ENCODE data around the gene SCN4B.

The SCN4B gene

DNA sequence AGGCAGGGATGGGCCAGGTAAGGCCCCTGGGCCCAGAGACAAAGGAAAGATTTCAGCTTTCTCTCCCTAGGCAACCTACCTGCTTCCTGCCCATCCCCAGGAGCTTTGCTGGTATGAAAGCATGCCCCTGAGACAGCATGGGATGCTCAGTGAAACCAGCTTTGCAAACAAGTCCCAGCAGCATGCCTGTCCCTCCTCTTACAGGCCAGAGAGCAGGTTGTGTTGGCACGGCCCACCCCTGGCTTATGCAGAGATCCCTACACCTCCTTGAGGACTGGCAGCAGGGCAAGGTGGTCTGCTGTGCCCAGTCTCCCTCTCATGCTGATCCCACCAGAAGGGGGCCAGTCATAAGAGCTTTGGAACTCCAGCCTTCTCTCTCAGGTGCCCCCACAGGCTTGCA is 3.1 kb downstream of the SCN4B start:
- Histone ChIP-seq H3K9me3 (ENCODE audit: insufficient read depth, low read depth, low read length) (peaks cover 9% of the 10 kb centered on the region), H3K4me2 (ENCODE audit: low read length) (no peak overlapping the region), H2BK12ac (ENCODE audit: low read length) (no peak overlapping the region), H2BK5ac (ENCODE audit: low read depth, low read length, poor library complexity) (no peak overlapping the region), H2AK5ac (ENCODE audit: low read length) (no peak overlapping the region), H3K18ac (ENCODE audit: low read length) (no peak overlapping the region), H4K12ac (ENCODE audit: low read depth, low read length) (no peak overlapping the region), H3K4ac (ENCODE audit: low read depth, low read length) (no peak overlapping the region), H3K4me1 (ENCODE audit: control insufficient read depth in 1 of 2, insufficient read depth in 2 of 2, low read length in 2 of 2) (peaks cover 5% of the 10 kb centered on the region in 2 experiments), H3K36me3 (ENCODE audit: control insufficient read depth in 1 of 2, insufficient read depth in 2 of 2, low read length in 2 of 2) (no peaks in the 10 kb centered on the region), H3K23ac (ENCODE audit: low read length) (no peak overlapping the region), H2BK120ac (ENCODE audit: insufficient read depth, low read length, poor library complexity) (no peak overlapping the region), H3K4me3 (ENCODE audit: low read depth, low read length) (no peak overlapping the region), H3K27ac (ENCODE audit: low read depth, low read length) (no peak overlapping the region), H2AFZ (ENCODE audit: insufficient read depth, low read length, poor library complexity) (no peak overlapping the region), H3K79me1 (ENCODE audit: low read length) (no peaks in the 10 kb centered on the region), H4K8ac (ENCODE audit: low read depth, low read length) (no peak overlapping the region), H4K91ac (ENCODE audit: low read depth, low read length) (no peak overlapping the region), H3K79me2 (ENCODE audit: control insufficient read depth, insufficient read depth, low read length, poor library complexity) (no peaks in the 10 kb centered on the region), H3K9ac (ENCODE audit: low read length) (no peak overlapping the region), H3K14ac (ENCODE audit: low read length) (no peak overlapping the region), H3K27me3 (ENCODE audit: insufficient read depth, low read length) (peaks cover 49% of the 10 kb centered on the region)
- no peak for DNase-seq
- no CpG with 5 or more reads among the region's 1 CpG for WGBS (ENCODE audit: extremely low coverage, insufficient coverage, insufficient read length)

DNA sequence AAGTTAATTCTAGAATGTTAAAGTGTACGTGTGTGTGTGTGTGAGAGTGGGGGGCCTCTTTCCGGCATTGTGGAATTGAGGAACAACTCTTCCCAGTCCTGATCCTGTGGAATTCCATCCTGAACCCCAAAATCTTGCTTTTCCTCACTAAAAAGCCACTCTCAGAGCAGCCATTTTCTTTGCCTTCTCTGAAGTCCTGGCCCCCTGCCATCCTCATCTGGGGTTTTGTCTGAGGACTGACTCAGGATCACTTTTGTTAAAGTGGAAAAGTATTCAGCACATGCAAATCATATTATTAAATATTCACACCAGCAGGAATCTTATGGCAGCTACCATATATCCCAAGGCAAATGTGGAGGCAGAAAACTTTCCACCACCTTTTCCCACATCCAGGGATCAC is 3.8 kb downstream of the SCN4B start:
- H2BK5ac ChIP-seq (ENCODE audit: low read depth, low read length, poor library complexity): no peak overlapping the region
- H2AFZ ChIP-seq (ENCODE audit: insufficient read depth, low read length, poor library complexity): no peak overlapping the region
- no peak overlapping the region for H4K12ac ChIP-seq (ENCODE audit: low read depth, low read length)
- no peaks in the 10 kb centered on the region for H3K36me3 ChIP-seq (ENCODE audit: control insufficient read depth in 1 of 2, insufficient read depth in 2 of 2, low read length in 2 of 2)
- H3K79me2 ChIP-seq (ENCODE audit: control insufficient read depth, insufficient read depth, low read length, poor library complexity): no peaks in the 10 kb centered on the region
- no peak overlapping the region for H2BK120ac ChIP-seq (ENCODE audit: insufficient read depth, low read length, poor library complexity)
- no CpG with 5 or more reads among the region's 2 CpGs for WGBS (ENCODE audit: extremely low coverage, insufficient coverage, insufficient read length)
- no peak overlapping the region for H4K8ac ChIP-seq (ENCODE audit: low read depth, low read length)
- H3K14ac ChIP-seq (ENCODE audit: low read length): no peak overlapping the region
- no peaks in the 10 kb centered on the region for H3K79me1 ChIP-seq (ENCODE audit: low read length)
- H3K9me3 ChIP-seq (ENCODE audit: insufficient read depth, low read depth, low read length): peaks cover 5% of the 10 kb centered on the region
- H2BK12ac ChIP-seq (ENCODE audit: low read length): no peak overlapping the region
- no peak overlapping the region for H3K4ac ChIP-seq (ENCODE audit: low read depth, low read length)
- no peak overlapping the region for H3K4me2 ChIP-seq (ENCODE audit: low read length)
- no peak overlapping the region for H3K18ac ChIP-seq (ENCODE audit: low read length)
- no peak overlapping the region for H4K91ac ChIP-seq (ENCODE audit: low read depth, low read length)
- H3K27ac ChIP-seq (ENCODE audit: low read depth, low read length): no peak overlapping the region
- no peak overlapping the region for H2AK5ac ChIP-seq (ENCODE audit: low read length)
- H3K23ac ChIP-seq (ENCODE audit: low read length): no peak overlapping the region
- H3K4me3 ChIP-seq (ENCODE audit: low read depth, low read length): no peak overlapping the region
- DNase-seq: no peak
- H3K27me3 ChIP-seq (ENCODE audit: insufficient read depth, low read length): peaks cover 43% of the 10 kb centered on the region
- peaks cover 5% of the 10 kb centered on the region in 2 experiments for H3K4me1 ChIP-seq (ENCODE audit: control insufficient read depth in 1 of 2, insufficient read depth in 2 of 2, low read length in 2 of 2)
- no peak overlapping the region for H3K9ac ChIP-seq (ENCODE audit: low read length)

DNA sequence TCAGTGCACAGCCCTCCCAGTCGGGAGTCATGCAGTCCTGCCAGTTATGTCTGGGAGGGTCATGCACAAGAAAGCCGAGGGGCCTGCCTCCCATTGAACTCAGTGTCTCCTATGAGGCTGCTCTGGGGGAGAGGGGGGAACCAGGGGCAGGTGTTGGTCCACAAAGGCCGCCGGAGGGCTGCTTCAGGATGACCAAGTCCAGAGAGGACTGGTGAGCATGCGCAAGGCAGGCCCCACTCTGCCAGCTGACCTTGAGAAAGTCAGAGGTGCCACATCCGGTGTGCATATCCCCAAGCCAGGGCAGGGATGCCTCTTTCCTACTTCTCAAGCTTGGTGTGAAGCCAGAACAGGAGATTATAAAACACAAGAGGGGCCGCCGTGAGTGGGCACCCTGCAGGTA is 4.4 kb downstream of the SCN4B start:
- no peaks in the 10 kb centered on the region for H3K79me2 ChIP-seq (ENCODE audit: control insufficient read depth, insufficient read depth, low read length, poor library complexity)
- no CpG with 5 or more reads among the region's 8 CpGs for WGBS (ENCODE audit: extremely low coverage, insufficient coverage, insufficient read length)
- H4K12ac ChIP-seq (ENCODE audit: low read depth, low read length): no peak overlapping the region
- H3K9me3 ChIP-seq (ENCODE audit: insufficient read depth, low read depth, low read length): peaks cover 2% of the 10 kb centered on the region
- no peak overlapping the region for H3K4me3 ChIP-seq (ENCODE audit: low read depth, low read length)
- no peak overlapping the region for H3K23ac ChIP-seq (ENCODE audit: low read length)
- DNase-seq: no peak
- no peak overlapping the region for H2BK12ac ChIP-seq (ENCODE audit: low read length)
- no peak overlapping the region for H3K18ac ChIP-seq (ENCODE audit: low read length)
- no peak overlapping the region for H3K27ac ChIP-seq (ENCODE audit: low read depth, low read length)
- H3K14ac ChIP-seq (ENCODE audit: low read length): no peak overlapping the region
- peaks cover 4 to 5% of the 10 kb centered on the region in 2 experiments for H3K4me1 ChIP-seq (ENCODE audit: control insufficient read depth in 1 of 2, insufficient read depth in 2 of 2, low read length in 2 of 2)
- H3K79me1 ChIP-seq (ENCODE audit: low read length): no peaks in the 10 kb centered on the region
- H3K4ac ChIP-seq (ENCODE audit: low read depth, low read length): no peak overlapping the region
- no peaks in the 10 kb centered on the region for H3K36me3 ChIP-seq (ENCODE audit: control insufficient read depth in 1 of 2, insufficient read depth in 2 of 2, low read length in 2 of 2)
- no peak overlapping the region for H3K4me2 ChIP-seq (ENCODE audit: low read length)
- H4K8ac ChIP-seq (ENCODE audit: low read depth, low read length): no peak overlapping the region
- H2AFZ ChIP-seq (ENCODE audit: insufficient read depth, low read length, poor library complexity): no peak overlapping the region
- H2AK5ac ChIP-seq (ENCODE audit: low read length): no peak overlapping the region
- no peak overlapping the region for H2BK5ac ChIP-seq (ENCODE audit: low read depth, low read length, poor library complexity)
- H4K91ac ChIP-seq (ENCODE audit: low read depth, low read length): no peak overlapping the region
- H2BK120ac ChIP-seq (ENCODE audit: insufficient read depth, low read length, poor library complexity): no peak overlapping the region
- peaks cover 37% of the 10 kb centered on the region for H3K27me3 ChIP-seq (ENCODE audit: insufficient read depth, low read length)
- H3K9ac ChIP-seq (ENCODE audit: low read length): no peak overlapping the region

DNA sequence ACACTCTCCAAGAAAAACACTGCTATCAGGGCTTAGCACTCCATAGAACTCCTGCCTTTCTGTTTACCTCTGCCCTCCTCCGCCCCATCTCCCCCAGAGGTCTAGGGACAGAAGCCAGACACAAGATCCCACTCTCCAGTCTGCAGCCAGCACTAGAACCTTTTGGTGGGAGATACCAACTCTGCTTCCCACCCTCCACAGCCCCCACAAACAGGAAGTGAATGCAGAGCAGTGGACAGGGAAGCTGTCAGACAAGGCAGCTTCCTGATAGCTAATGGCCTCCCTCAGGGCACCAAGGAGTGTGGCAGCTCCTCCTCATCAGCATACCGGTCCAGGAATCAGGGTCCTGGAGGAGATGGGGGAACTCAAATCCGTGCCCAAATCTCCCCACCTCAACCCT is 5.1 kb downstream of the SCN4B start:
- Histone ChIP-seq H2AK5ac (ENCODE audit: low read length) (no peak overlapping the region), H3K27ac (ENCODE audit: low read depth, low read length) (no peak overlapping the region), H3K79me1 (ENCODE audit: low read length) (no peaks in the 10 kb centered on the region), H4K12ac (ENCODE audit: low read depth, low read length) (peak overlapping the region; percentile 6), H3K36me3 (ENCODE audit: control insufficient read depth in 1 of 2, insufficient read depth in 2 of 2, low read length in 2 of 2) (no peaks in the 10 kb centered on the region), H3K4me1 (ENCODE audit: control insufficient read depth in 1 of 2, insufficient read depth in 2 of 2, low read length in 2 of 2) (no peaks in the 10 kb centered on the region), H3K9me3 (ENCODE audit: insufficient read depth, low read depth, low read length) (no peaks in the 10 kb centered on the region), H2BK120ac (ENCODE audit: insufficient read depth, low read length, poor library complexity) (no peak overlapping the region), H2BK12ac (ENCODE audit: low read length) (no peak overlapping the region), H3K27me3 (ENCODE audit: insufficient read depth, low read length) (peaks cover 30% of the 10 kb centered on the region), H3K23ac (ENCODE audit: low read length) (no peak overlapping the region), H2BK5ac (ENCODE audit: low read depth, low read length, poor library complexity) (no peak overlapping the region), H3K4me2 (ENCODE audit: low read length) (no peak overlapping the region), H3K14ac (ENCODE audit: low read length) (no peak overlapping the region), H3K9ac (ENCODE audit: low read length) (no peak overlapping the region), H4K91ac (ENCODE audit: low read depth, low read length) (no peak overlapping the region), H3K4ac (ENCODE audit: low read depth, low read length) (no peak overlapping the region), H2AFZ (ENCODE audit: insufficient read depth, low read length, poor library complexity) (no peak overlapping the region), H3K4me3 (ENCODE audit: low read depth, low read length) (no peak overlapping the region), H4K8ac (ENCODE audit: low read depth, low read length) (peak overlapping the region; percentile 36), H3K18ac (ENCODE audit: low read length) (no peak overlapping the region), H3K79me2 (ENCODE audit: control insufficient read depth, insufficient read depth, low read length, poor library complexity) (no peaks in the 10 kb centered on the region)
- DNase-seq: no peak
- WGBS (ENCODE audit: extremely low coverage, insufficient coverage, insufficient read length): no CpG with 5 or more reads among the region's 3 CpGs

All from trophoblast cell (in vitro differentiated cells and primary cell).